Mucosa of descending colon (tissue), 3 donors: ENCODE data around the gene KCNJ1. TPM values are rescaled to one million over a fixed set of nuclear protein-coding genes. Genes with fewer than 3 reads are reported as not detected.

Experiments
- ATAC-seq: fragments of 200-7000 bp; cut with Tn5 transposase; one replicate; pipeline ENCODE4 v1.9.1; 2020; ENCODE audit warnings: mild to moderate bottlenecking, moderate library complexity
- DNase-seq, 3 donors: peaks; one replicate each; pipeline ENCODE4 v3.0.0-alpha.2; 2020
- H3K36me3 ChIP-seq: fragments of 200-600 bp; one replicate; pipeline ENCODE4 v1.8.0; 2021; ENCODE audit warnings: low read depth, mild to moderate bottlenecking
- H3K4me1 ChIP-seq: fragments of 200-600 bp; one replicate; pipeline ENCODE4 v1.8.0; 2021; ENCODE audit warnings: low read depth, mild to moderate bottlenecking
- H3K4me3 ChIP-seq: fragments of 200-600 bp; one replicate; pipeline ENCODE4 v1.8.0; 2021; ENCODE audit warnings: mild to moderate bottlenecking
- H3K9me3 ChIP-seq: fragments of 200-600 bp; one replicate; pipeline ENCODE4 v1.8.0; 2021; ENCODE audit warnings: mild to moderate bottlenecking
- CTCF ChIP-seq: fragments of 200-600 bp; IDR thresholded peaks from one replicate; pipeline ENCODE4 v1.8.0; 2022; ENCODE audit warnings: antibody characterized with exemption, mild to moderate bottlenecking
- intact Hi-C, 2 donors: fragments of 100-400 bp; cut with DNase I in 1 of 2; cut with micrococcal nuclease in 1 of 2; formaldehyde crosslinking; loops; one replicate each; pipeline versions ENCODE4 v1.11.0 to v1.11.1; 2022; cut with DNase I, micrococcal nuclease
- total RNA-seq, 3 donors: library from RNA; stranded (reverse); fragmentation: NEBNext Ultra II Directional in 2 of 3; extraction: Animal tissue kit (Norgen Biotek cat#: 25700) in 2 of 3; gene quantifications; one replicate each; pipeline versions ENCODE4 v1.2.1 to v1.2.4, GENCODE V29; 2021 to 2023
- donor health status: DM: no; HTN: no; CAD: no; lungs with moderate emphysema.
- donor health status: DM: no; HTN: no; CAD: no.
- donor health status: DM: no; HTN: yes; CAD: no.

Gene KCNJ1
- total RNA-seq, 3 donors from 2014 or later = not detected

- TF ChIP-seq CTCF = no peak
- intact Hi-C loops = no loop called here
- no peaks in the 10 kb centered on the region for H3K36me3 ChIP-seq
- no peak overlapping the region for H3K4me3 ChIP-seq
- no peaks in the 10 kb centered on the region for H3K9me3 ChIP-seq
- DNase-seq (no peak), ATAC-seq (no peak)
- no peaks in the 10 kb centered on the region for H3K4me1 ChIP-seq
Measured at GRCh38 chr11:128804481-128804880, 62.6 kb downstream of the KCNJ1 start.

- Histone ChIP-seq H3K9me3 (no peaks in the 10 kb centered on the region), H3K4me3 (no peak overlapping the region), H3K36me3 (no peaks in the 10 kb centered on the region), H3K4me1 (no peaks in the 10 kb centered on the region)
- intact Hi-C loops = no loop called here
- DNase-seq = no peak
- ATAC-seq = no peak
- TF ChIP-seq CTCF = no peak
Measured at GRCh38 chr11:128803449-128804245, 63.4 kb downstream of the KCNJ1 start.

- Histone ChIP-seq H3K9me3 (no peaks in the 10 kb centered on the region), H3K4me1 (no peaks in the 10 kb centered on the region), H3K4me3 (no peak overlapping the region), H3K36me3 (no peaks in the 10 kb centered on the region)
- no peak for TF ChIP-seq CTCF
- intact Hi-C loops = no loop called here
- ATAC-seq (no peak), DNase-seq (no peak)
Measured at GRCh38 chr11:128803011-128803410, 64.1 kb downstream of the KCNJ1 start.

- H3K4me3 ChIP-seq = no peak overlapping the region
- ATAC-seq (peak; percentile 31), DNase-seq (peak in 1 of 3 donors; percentile 12)
- H3K4me1 ChIP-seq = no peaks in the 10 kb centered on the region
- intact Hi-C loops = no loop called here
- TF ChIP-seq CTCF = no peak
- no peaks in the 10 kb centered on the region for H3K36me3 ChIP-seq
- no peaks in the 10 kb centered on the region for H3K9me3 ChIP-seq
Measured at GRCh38 chr11:128802358-128802981, 64.6 kb downstream of the KCNJ1 start.

- no peak for ATAC-seq
- H3K36me3 ChIP-seq = no peaks in the 10 kb centered on the region
- no peaks in the 10 kb centered on the region for H3K4me1 ChIP-seq
- DNase-seq = no peak
- no peak overlapping the region for H3K4me3 ChIP-seq
- no peak for TF ChIP-seq CTCF
- no peaks in the 10 kb centered on the region for H3K9me3 ChIP-seq
- intact Hi-C loops = no loop called here
Measured at GRCh38 chr11:128800871-128801417, 66.2 kb downstream of the KCNJ1 start.
